ENCODE measurements around the gene ZNF319. TPM values are rescaled to one million over a fixed set of nuclear protein-coding genes. Genes with fewer than 3 reads are reported as not detected.

ZNF319 gene
- total RNA-seq, 4 donors from 2014 or later = 12.1 to 24.0 (median 18.7) TPM

- Histone ChIP-seq H3K9me3 (no peaks in the 10 kb centered on the region), H3K36me3 (no peaks in the 10 kb centered on the region), H3K4me3 (replicated peaks in 1 of 3) (no peak overlapping the region), H3K27ac (no peak overlapping the region), H3K4me1 (no peaks in the 10 kb centered on the region), H3K27me3 (no peaks in the 10 kb centered on the region)
- TF ChIP-seq, protein P1, sequence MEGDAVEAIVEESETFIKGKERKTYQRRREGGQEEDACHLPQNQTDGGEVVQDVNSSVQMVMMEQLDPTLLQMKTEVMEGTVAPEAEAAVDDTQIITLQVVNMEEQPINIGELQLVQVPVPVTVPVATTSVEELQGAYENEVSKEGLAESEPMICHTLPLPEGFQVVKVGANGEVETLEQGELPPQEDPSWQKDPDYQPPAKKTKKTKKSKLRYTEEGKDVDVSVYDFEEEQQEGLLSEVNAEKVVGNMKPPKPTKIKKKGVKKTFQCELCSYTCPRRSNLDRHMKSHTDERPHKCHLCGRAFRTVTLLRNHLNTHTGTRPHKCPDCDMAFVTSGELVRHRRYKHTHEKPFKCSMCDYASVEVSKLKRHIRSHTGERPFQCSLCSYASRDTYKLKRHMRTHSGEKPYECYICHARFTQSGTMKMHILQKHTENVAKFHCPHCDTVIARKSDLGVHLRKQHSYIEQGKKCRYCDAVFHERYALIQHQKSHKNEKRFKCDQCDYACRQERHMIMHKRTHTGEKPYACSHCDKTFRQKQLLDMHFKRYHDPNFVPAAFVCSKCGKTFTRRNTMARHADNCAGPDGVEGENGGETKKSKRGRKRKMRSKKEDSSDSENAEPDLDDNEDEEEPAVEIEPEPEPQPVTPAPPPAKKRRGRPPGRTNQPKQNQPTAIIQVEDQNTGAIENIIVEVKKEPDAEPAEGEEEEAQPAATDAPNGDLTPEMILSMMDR (IDR thresholded peaks at IDR 0.05) = no peak
- no peak for TF ChIP-seq POLR2A (IDR thresholded peaks at IDR 0.05)
- intact Hi-C loops (cut with DNase I) = no loop called here
- DNase-seq = no peak
- WGBS, 2 donors = 30 to 47% methylated on average over 6 of the region's 6 CpGs
Observed at GRCh38 chr16:57958544-57958943, 41.9 kb downstream of the ZNF319 start.

- Histone ChIP-seq H3K9me3 (no peaks in the 10 kb centered on the region), H3K4me3 (replicated peaks in 1 of 3) (no peak overlapping the region), H3K27ac (no peak overlapping the region), H3K36me3 (no peaks in the 10 kb centered on the region), H3K27me3 (no peaks in the 10 kb centered on the region), H3K4me1 (no peaks in the 10 kb centered on the region)
- TF ChIP-seq, protein P1 (IDR thresholded peaks at IDR 0.05) = no peak
- no peak for TF ChIP-seq POLR2A (IDR thresholded peaks at IDR 0.05)
- intact Hi-C loops (cut with DNase I) = no loop called here
- 91% methylated on average over 8 of the region's 8 CpGs for WGBS, 2 donors
- DNase-seq = no peak
Observed at GRCh38 chr16:57957673-57958392, 42.6 kb downstream of the ZNF319 start.

DNA sequence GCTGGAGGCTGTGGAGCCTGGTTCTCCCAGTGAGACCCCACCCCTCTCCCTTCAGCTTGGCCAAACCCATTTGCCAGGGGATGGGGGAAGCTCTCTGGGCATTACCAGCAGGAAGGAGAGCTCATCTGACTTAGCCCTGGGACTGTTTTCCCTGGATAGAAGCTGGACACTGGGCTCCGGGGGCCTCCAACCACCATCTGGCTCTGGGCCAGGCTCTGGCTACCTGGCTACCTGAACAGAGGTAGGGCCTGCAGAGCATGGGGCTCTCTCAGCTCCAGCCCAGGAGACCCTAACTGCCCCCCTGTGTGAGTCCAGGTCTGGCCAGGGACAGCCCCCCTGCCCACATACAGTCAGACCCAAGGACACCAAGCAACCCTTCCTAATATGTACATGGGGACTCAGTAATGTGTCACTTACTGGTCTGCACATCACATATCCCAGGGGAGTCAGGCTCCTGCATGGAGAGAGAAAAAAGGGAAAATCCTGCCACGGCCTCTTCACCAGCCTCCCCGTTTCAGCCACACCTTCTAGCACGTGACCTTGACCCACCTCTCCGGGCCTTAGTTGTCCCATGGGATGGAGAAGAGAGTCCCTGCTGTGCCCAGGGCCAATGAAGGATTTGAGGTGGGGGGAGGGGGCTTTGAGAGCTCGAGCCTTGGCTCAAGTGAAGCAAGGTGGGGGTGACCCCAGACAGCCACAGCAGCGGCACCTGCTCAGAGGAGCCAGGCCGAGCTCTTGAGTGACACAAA, 43.4 kb downstream of the ZNF319 start:
- no peak for DNase-seq
- Histone ChIP-seq H3K4me1 (no peaks in the 10 kb centered on the region), H3K27ac (no peak overlapping the region), H3K9me3 (no peaks in the 10 kb centered on the region), H3K27me3 (no peaks in the 10 kb centered on the region), H3K36me3 (no peaks in the 10 kb centered on the region), H3K4me3 (replicated peaks in 1 of 3) (no peak overlapping the region)
- 74 to 75% methylated on average over 7 to 8 of the region's 8 CpGs for WGBS, 2 donors
- intact Hi-C loops (cut with DNase I) = no loop called here
- TF ChIP-seq POLR2A (IDR thresholded peaks at IDR 0.05) = no peak
- TF ChIP-seq, protein P1 (IDR thresholded peaks at IDR 0.05) = no peak

GRCh38 chr16:57956270-57956808, 44.1 kb downstream of the ZNF319 start:
- H3K27me3 ChIP-seq = no peaks in the 10 kb centered on the region
- 91 to 94% methylated on average over 7 to 8 of the region's 8 CpGs for WGBS, 2 donors

More at GRCh38 chr16:57956270-57956808, 44.1 kb downstream of the ZNF319 start:
- Histone ChIP-seq H3K9me3 (no peaks in the 10 kb centered on the region), H3K27ac (no peak overlapping the region), H3K36me3 (no peaks in the 10 kb centered on the region), H3K4me1 (no peaks in the 10 kb centered on the region), H3K4me3 (replicated peaks in 1 of 3) (no peak overlapping the region)
- DNase-seq = no peak
- no peak for TF ChIP-seq POLR2A (IDR thresholded peaks at IDR 0.05)
- TF ChIP-seq, protein P1 (IDR thresholded peaks at IDR 0.05) = no peak
- intact Hi-C loops (cut with DNase I) = no loop called here

Data from thyroid gland (tissue), 4 donors.